Measurements from ENCODE around the gene HLA-DQB2.

- TF ChIP-seq, protein P1, sequence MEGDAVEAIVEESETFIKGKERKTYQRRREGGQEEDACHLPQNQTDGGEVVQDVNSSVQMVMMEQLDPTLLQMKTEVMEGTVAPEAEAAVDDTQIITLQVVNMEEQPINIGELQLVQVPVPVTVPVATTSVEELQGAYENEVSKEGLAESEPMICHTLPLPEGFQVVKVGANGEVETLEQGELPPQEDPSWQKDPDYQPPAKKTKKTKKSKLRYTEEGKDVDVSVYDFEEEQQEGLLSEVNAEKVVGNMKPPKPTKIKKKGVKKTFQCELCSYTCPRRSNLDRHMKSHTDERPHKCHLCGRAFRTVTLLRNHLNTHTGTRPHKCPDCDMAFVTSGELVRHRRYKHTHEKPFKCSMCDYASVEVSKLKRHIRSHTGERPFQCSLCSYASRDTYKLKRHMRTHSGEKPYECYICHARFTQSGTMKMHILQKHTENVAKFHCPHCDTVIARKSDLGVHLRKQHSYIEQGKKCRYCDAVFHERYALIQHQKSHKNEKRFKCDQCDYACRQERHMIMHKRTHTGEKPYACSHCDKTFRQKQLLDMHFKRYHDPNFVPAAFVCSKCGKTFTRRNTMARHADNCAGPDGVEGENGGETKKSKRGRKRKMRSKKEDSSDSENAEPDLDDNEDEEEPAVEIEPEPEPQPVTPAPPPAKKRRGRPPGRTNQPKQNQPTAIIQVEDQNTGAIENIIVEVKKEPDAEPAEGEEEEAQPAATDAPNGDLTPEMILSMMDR (IDR thresholded peaks at IDR 0.05) = no peak
- TF ChIP-seq POLR2A (IDR thresholded peaks at IDR 0.05) = no peak
Observed at GRCh38 chr6:32792901-32793435, 29.6 kb upstream of the HLA-DQB2 start.
